K562 (cell line): ENCODE results near the gene AFF3. TPM values are rescaled to one million over a fixed set of nuclear protein-coding genes. Genes with fewer than 3 reads are reported as not detected.

ENCODE experiments used
- ATAC-seq: fragments of 200-7000 bp; cut with Tn5 transposase; 3 replicates; pipeline ENCODE4 v1.9.1; 2020; ENCODE audit warnings: moderate library complexity
- BruUV-seq: library from RNA; stranded (reverse); fragments of 400-500 nt; replicated peaks from 2 replicates; lab custom pipeline; 2021; lab: Mats Ljungman, UMichigan
- CTCF ChIA-PET: fragments of 300-600 bp; formaldehyde crosslinking; extraction: SDS; loops from one replicate; lab custom pipeline; 2021; ENCODE audit warnings: low intra/inter-chr PET ratio; lab: Yijun Ruan, JAX
- POLR2A ChIA-PET: fragments of 300-600, 350-650 bp; sonication (Branson Sonifier 250); formaldehyde crosslinking; extraction: SDS; loops from one replicate; lab custom pipeline; 2021; ENCODE audit warnings: antibody characterized with exemption, inconsistent platforms; lab: Yijun Ruan, JAX
- DNase-seq, 4 experiments: peaks; one replicate each; pipeline versions ENCODE4 v3.0.0 to v3.0.0-alpha.2; 2011 to 2018; ENCODE audit warnings: low spot score in 3 of 4, mixed read lengths in 3 of 4; ENCODE audit errors: extremely low read depth in 1 of 4
- FAIRE-seq: peaks from 2 replicates; lab custom pipeline; 2011; peaks lifted over from hg19 to GRCh38; lab: Jason Lieb, UNC
- H2AFZ ChIP-seq: 2 replicates; pipeline ENCODE4 v1.6.0; 2011; ENCODE audit warnings: low read depth, low read length, control low read depth, inconsistent platforms
- H3K27ac ChIP-seq: fragments of 200-600 bp; 3 replicates; pipeline ENCODE4 v1.8.0; 2011; ENCODE audit warnings: low read depth, mild to moderate bottlenecking, control low read depth, inconsistent platforms, low read length, moderate library complexity, mixed read lengths; ENCODE audit errors: extremely low read depth
- H3K27me3 ChIP-seq, 2 experiments: fragments of 300-600 bp in 1 of 2; 2 replicates in 1 of 2; 3 replicates in 1 of 2; pipeline versions ENCODE4 v1.6.0 to v1.8.0; 2011; ENCODE audit warnings: inconsistent platforms in 2 of 2, low read length in 2 of 2, mild to moderate bottlenecking in 1 of 2, mixed read lengths in 1 of 2, moderate library complexity in 1 of 2; ENCODE audit not compliant: control insufficient read depth in 2 of 2, insufficient read depth in 2 of 2
- H3K36me3 ChIP-seq: fragments of 300-600 bp; 3 replicates; pipeline ENCODE4 v1.8.0; 2011; ENCODE audit warnings: mild to moderate bottlenecking, low read length, inconsistent platforms; ENCODE audit not compliant: control insufficient read depth, insufficient read depth
- H3K4me1 ChIP-seq, 2 experiments: fragments of 200-600 bp in 1 of 2; replicated peaks in 1 of 2; 2 replicates in 1 of 2; 3 replicates in 1 of 2; pipeline versions ENCODE4 v1.5.1 to v1.8.0; 2011; ENCODE audit warnings: inconsistent platforms in 2 of 2, low read length in 2 of 2, mild to moderate bottlenecking in 1 of 2, mixed read lengths in 1 of 2, moderate library complexity in 1 of 2; ENCODE audit not compliant: control insufficient read depth in 2 of 2, insufficient read depth in 2 of 2
- H3K4me2 ChIP-seq: 2 replicates; pipeline ENCODE4 v1.6.1; 2011; ENCODE audit warnings: low read length, control low read depth, inconsistent platforms, mixed read lengths; ENCODE audit not compliant: insufficient read depth
- H3K4me3 ChIP-seq: fragments of 200-600 bp; sonication (generic), shearing (Covaris generic); 2 replicates; pipeline ENCODE4 v1.5.1; 2016; ENCODE audit warnings: control low read depth, inconsistent platforms
- H3K79me2 ChIP-seq: fragments of 200-600 bp; 3 replicates; pipeline ENCODE4 v1.8.0; 2011; ENCODE audit warnings: low read length, inconsistent platforms; ENCODE audit not compliant: control insufficient read depth, insufficient read depth
- H3K9ac ChIP-seq, 2 experiments: 2 replicates each; pipeline versions ENCODE4 v1.6.0 to v1.6.1; 2011; ENCODE audit warnings: low read depth in 2 of 2, low read length in 2 of 2, control low read depth in 1 of 2, inconsistent platforms in 1 of 2, mild to moderate bottlenecking in 1 of 2, mixed read lengths in 1 of 2; ENCODE audit not compliant: insufficient read depth in 1 of 2
- H3K9me1 ChIP-seq: one replicate; pipeline ENCODE4 v1.6.0; 2011; ENCODE audit warnings: inconsistent platforms, mild to moderate bottlenecking, low read length, moderate library complexity; ENCODE audit not compliant: control insufficient read depth, insufficient read depth
- H3K9me3 ChIP-seq: replicated peaks from 2 replicates; pipeline ENCODE4 v1.5.1; 2011; ENCODE audit warnings: low read depth, low read length, inconsistent platforms; ENCODE audit not compliant: control insufficient read depth, insufficient read depth
- H4K20me1 ChIP-seq: replicated peaks from 2 replicates; pipeline ENCODE4 v1.6.1; 2011; ENCODE audit warnings: low read length, inconsistent platforms, mixed read lengths; ENCODE audit not compliant: control insufficient read depth, insufficient read depth
- MAFG ChIP-seq: fragments of 450-650 bp; conservative IDR thresholded peaks from 2 replicates; pipeline ENCODE4 v1.6.1; 2016; ENCODE audit warnings: missing genetic modification characterization, missing compliant biosample characterization
- MYBL2 ChIP-seq, 2 experiments: fragments of 450-650 bp in 1 of 2; sonication (generic) in 1 of 2; formaldehyde crosslinking in 1 of 2; IDR thresholded peaks; 2 replicates each; pipeline versions ENCODE4 v1.6.1 to v1.8.1; 2017 to 2022; ENCODE audit warnings: borderline replicate concordance in 1 of 2, inconsistent platforms in 1 of 2, low read depth in 1 of 2, mild to moderate bottlenecking in 1 of 2, missing genetic modification reagents in 1 of 2, moderate library complexity in 1 of 2
- ZNF316 ChIP-seq: fragments of 450-650 bp; IDR thresholded peaks from 2 replicates; pipeline ENCODE4 v1.6.1; 2016
- WGBS: fragments of 100-300 bp; shearing (Covaris generic); methylation state at CpG from one replicate; pipeline ENCODE4 v1.1.6; 2016; ENCODE audit warnings: low coverage, mixed read lengths; ENCODE audit not compliant: insufficient coverage; ENCODE audit errors: missing lambda C conversion rate; 5-methylcytosine and 5-hydroxymethylcytosine counted together
- in situ Hi-C: fragments of 300-500 bp; cut with MboI; formaldehyde crosslinking; loops from 4 replicates; pipeline ENCODE4 v1.15.0; 2018; ENCODE audit warnings: inconsistent platforms, mixed read lengths
- intact Hi-C: fragments of 100-400 bp; cut with micrococcal nuclease; formaldehyde crosslinking; loops from 2 replicates; pipeline ENCODE4 v1.14.2; 2022
- polyA plus RNA-seq, 8 experiments: library from polyadenylated mRNA; depleted of rRNA in 4 of 8; stranded (reverse) in 5 of 8; unstranded in 3 of 8; fragments of >200 nt; fragmentation: Nextera tagmentation in 2 of 8; fragmentation: Illumina TruSeq in 1 of 8; extraction: Ambion mirVana in 2 of 8; extraction: Trizol in 1 of 8; gene quantifications; 2 replicates each; pipeline versions ENCODE4 v1.2.1 to v1.2.3, GENCODE V29; 2011 to 2014; ENCODE audit warnings: inconsistent platforms in 1 of 8, missing spikeins in 1 of 8
- total RNA-seq, 7 experiments: library from RNA; depleted of rRNA in 6 of 7; stranded (reverse); fragments of >200 nt in 6 of 7; fragmentation: Illumina TruSeq in 2 of 7; extraction: Trizol in 2 of 7; gene quantifications; 2 replicates each; pipeline versions ENCODE4 v1.2.1 to v1.2.3, GENCODE V29; 2011 to 2021; ENCODE audit warnings: low replicate concordance in 1 of 7
- TF ChIP-seq, protein P1 (sequence below): fragments of 200-600 bp; sonication (generic); IDR thresholded peaks from one replicate; pipeline ENCODE4 v1.6.1; 2012; ENCODE audit warnings: mild to moderate bottlenecking, low read depth, low read length, inconsistent platforms
- TF ChIP-seq, protein P2 (sequence below): fragments of 250-450 bp; sonication (Bioruptor Pico); IDR thresholded peaks from 2 replicates; pipeline ENCODE4 v1.4.0; 2020; ENCODE audit warnings: mild to moderate bottlenecking

Gene AFF3
- total and polyA plus RNA-seq, 9 of the 15 experiments (the other 6 are each of a cell fraction or from before 2014, with no cell fraction given): 0.02 to 0.11 TPM; not detected in 7

DNA sequence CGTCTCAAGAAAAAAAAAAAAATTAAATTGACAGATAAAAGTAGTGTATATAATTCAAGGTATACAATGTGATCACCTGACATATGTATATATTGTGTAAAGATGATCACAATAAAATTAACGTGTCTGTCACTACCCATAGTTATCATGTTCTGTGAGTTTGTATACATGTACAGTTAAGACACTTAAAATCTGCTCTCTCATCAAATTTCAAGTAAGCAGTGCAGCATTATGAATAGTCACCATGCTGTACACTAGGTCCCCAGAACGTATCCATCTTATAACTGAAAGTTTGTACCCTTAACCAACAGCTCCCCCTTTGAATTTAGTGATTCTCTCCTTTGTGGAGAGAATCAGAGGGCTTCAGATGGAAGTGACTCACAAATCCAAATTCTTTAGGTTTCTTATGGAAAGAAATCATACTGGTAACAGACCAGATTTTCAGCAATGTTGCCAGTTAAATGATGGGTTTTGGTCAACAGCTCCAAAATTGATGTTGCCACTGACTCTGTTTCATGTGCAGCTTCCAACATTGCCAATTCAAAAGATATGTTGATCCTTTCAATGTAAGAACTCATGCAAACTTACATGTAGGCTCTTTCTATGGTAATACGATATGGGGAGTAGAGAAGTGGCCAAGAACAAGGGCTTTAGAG, 281.5 kb downstream of the AFF3 start:
- ChIA-PET POLR2A (interaction anchor here (0.6 kb wide), 1 partner anchor 149 kb away, joined by 3 read pairs; no protein-coding TSS in a partner anchor), CTCF (no interaction called here)
- intact Hi-C loops: no loop called here
- DNase-seq (no peak), ATAC-seq (no peak), FAIRE-seq (no peak)
- no peak overlapping the region for H3K27ac ChIP-seq
- H4K20me1 ChIP-seq: no peaks in the 10 kb centered on the region; the same call in 1 of the 2 replicates
- no peak overlapping the region for H3K9ac ChIP-seq
- no peaks in the 10 kb centered on the region for H3K4me1 ChIP-seq
- TF ChIP-seq, protein P1, sequence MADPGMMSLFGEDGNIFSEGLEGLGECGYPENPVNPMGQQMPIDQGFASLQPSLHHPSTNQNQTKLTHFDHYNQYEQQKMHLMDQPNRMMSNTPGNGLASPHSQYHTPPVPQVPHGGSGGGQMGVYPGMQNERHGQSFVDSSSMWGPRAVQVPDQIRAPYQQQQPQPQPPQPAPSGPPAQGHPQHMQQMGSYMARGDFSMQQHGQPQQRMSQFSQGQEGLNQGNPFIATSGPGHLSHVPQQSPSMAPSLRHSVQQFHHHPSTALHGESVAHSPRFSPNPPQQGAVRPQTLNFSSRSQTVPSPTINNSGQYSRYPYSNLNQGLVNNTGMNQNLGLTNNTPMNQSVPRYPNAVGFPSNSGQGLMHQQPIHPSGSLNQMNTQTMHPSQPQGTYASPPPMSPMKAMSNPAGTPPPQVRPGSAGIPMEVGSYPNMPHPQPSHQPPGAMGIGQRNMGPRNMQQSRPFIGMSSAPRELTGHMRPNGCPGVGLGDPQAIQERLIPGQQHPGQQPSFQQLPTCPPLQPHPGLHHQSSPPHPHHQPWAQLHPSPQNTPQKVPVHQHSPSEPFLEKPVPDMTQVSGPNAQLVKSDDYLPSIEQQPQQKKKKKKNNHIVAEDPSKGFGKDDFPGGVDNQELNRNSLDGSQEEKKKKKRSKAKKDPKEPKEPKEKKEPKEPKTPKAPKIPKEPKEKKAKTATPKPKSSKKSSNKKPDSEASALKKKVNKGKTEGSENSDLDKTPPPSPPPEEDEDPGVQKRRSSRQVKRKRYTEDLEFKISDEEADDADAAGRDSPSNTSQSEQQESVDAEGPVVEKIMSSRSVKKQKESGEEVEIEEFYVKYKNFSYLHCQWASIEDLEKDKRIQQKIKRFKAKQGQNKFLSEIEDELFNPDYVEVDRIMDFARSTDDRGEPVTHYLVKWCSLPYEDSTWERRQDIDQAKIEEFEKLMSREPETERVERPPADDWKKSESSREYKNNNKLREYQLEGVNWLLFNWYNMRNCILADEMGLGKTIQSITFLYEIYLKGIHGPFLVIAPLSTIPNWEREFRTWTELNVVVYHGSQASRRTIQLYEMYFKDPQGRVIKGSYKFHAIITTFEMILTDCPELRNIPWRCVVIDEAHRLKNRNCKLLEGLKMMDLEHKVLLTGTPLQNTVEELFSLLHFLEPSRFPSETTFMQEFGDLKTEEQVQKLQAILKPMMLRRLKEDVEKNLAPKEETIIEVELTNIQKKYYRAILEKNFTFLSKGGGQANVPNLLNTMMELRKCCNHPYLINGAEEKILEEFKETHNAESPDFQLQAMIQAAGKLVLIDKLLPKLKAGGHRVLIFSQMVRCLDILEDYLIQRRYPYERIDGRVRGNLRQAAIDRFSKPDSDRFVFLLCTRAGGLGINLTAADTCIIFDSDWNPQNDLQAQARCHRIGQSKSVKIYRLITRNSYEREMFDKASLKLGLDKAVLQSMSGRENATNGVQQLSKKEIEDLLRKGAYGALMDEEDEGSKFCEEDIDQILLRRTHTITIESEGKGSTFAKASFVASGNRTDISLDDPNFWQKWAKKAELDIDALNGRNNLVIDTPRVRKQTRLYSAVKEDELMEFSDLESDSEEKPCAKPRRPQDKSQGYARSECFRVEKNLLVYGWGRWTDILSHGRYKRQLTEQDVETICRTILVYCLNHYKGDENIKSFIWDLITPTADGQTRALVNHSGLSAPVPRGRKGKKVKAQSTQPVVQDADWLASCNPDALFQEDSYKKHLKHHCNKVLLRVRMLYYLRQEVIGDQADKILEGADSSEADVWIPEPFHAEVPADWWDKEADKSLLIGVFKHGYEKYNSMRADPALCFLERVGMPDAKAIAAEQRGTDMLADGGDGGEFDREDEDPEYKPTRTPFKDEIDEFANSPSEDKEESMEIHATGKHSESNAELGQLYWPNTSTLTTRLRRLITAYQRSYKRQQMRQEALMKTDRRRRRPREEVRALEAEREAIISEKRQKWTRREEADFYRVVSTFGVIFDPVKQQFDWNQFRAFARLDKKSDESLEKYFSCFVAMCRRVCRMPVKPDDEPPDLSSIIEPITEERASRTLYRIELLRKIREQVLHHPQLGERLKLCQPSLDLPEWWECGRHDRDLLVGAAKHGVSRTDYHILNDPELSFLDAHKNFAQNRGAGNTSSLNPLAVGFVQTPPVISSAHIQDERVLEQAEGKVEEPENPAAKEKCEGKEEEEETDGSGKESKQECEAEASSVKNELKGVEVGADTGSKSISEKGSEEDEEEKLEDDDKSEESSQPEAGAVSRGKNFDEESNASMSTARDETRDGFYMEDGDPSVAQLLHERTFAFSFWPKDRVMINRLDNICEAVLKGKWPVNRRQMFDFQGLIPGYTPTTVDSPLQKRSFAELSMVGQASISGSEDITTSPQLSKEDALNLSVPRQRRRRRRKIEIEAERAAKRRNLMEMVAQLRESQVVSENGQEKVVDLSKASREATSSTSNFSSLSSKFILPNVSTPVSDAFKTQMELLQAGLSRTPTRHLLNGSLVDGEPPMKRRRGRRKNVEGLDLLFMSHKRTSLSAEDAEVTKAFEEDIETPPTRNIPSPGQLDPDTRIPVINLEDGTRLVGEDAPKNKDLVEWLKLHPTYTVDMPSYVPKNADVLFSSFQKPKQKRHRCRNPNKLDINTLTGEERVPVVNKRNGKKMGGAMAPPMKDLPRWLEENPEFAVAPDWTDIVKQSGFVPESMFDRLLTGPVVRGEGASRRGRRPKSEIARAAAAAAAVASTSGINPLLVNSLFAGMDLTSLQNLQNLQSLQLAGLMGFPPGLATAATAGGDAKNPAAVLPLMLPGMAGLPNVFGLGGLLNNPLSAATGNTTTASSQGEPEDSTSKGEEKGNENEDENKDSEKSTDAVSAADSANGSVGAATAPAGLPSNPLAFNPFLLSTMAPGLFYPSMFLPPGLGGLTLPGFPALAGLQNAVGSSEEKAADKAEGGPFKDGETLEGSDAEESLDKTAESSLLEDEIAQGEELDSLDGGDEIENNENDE: no peak
- TF ChIP-seq MYBL2 (IDR thresholded peaks at IDR 0.05; ENCODE audit: low read depth) (no peak), MYBL2 (CRISPR knock-in tag; IDR thresholded peaks at IDR 0.05; ENCODE audit: borderline replicate concordance) (no peak), MAFG (tag) (0 out of 2 replicates have a peak, but pooled peaks have one; percentile 12), ZNF316 (peak; percentile 40; the same call in 1 of the 2 replicates)
- TF ChIP-seq, protein P2, sequence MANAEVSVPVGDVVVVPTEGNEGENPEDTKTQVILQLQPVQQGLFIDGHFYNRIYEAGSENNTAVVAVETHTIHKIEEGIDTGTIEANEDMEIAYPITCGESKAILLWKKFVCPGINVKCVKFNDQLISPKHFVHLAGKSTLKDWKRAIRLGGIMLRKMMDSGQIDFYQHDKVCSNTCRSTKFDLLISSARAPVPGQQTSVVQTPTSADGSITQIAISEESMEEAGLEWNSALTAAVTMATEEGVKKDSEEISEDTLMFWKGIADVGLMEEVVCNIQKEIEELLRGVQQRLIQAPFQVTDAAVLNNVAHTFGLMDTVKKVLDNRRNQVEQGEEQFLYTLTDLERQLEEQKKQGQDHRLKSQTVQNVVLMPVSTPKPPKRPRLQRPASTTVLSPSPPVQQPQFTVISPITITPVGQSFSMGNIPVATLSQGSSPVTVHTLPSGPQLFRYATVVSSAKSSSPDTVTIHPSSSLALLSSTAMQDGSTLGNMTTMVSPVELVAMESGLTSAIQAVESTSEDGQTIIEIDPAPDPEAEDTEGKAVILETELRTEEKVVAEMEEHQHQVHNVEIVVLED (CRISPR knock-in tag): no peak
- no peaks in the 10 kb centered on the region for H3K36me3 ChIP-seq
- H3K27me3 ChIP-seq: peaks cover 5 to 9% of the 10 kb centered on the region in 2 experiments; a peak in 3 of 5 replicates
- H3K9me3 ChIP-seq: no peaks in the 10 kb centered on the region
- H2AFZ ChIP-seq: no peak overlapping the region
- no peak overlapping the region for H3K4me3 ChIP-seq
- no peaks in the 10 kb centered on the region for H3K79me2 ChIP-seq
- BruUV-seq: no TSS peak
- H3K9me1 ChIP-seq: no peaks in the 10 kb centered on the region
- in situ Hi-C loops: no loop called here
- 0% methylated on average over 4 of the region's 4 CpGs for WGBS
- no peak overlapping the region for H3K4me2 ChIP-seq
